GM12891 (cell line): Measurements from ENCODE around the gene ZFHX2.

ENCODE experiments used
- POLR2A ChIP-seq: IDR thresholded peaks from 2 replicates; pipeline ENCODE4 v1.6.1; 2011; ENCODE audit warnings: low read depth, low read length, control low read depth
- POLR2AphosphoS5 ChIP-seq: IDR thresholded peaks from 2 replicates; pipeline ENCODE4 v1.6.1; 2011; ENCODE audit warnings: low read depth, low read length, control low read depth
- SPI1 ChIP-seq: IDR thresholded peaks from 2 replicates; pipeline ENCODE4 v1.6.1; 2011; ENCODE audit warnings: low read depth, low read length, control low read depth
- TAF1 ChIP-seq: IDR thresholded peaks from 2 replicates; pipeline ENCODE4 v1.6.1; 2011; ENCODE audit warnings: low read depth, low read length, control low read depth

- TF ChIP-seq POLR2AphosphoS5 = no peak
- no peak for TF ChIP-seq TAF1
- TF ChIP-seq POLR2A = no peak
- no peak for TF ChIP-seq SPI1
Measured at GRCh38 chr14:23544511-23545447, 6.8 kb downstream of the ZFHX2 start.
